NB4 (cell line): ENCODE measurements around the gene PPP1R37.

Source experiments
- CTCF ChIP-seq: IDR thresholded peaks from one replicate; pipeline ENCODE4 v1.5.1; 2012; ENCODE audit warnings: low read depth, low read length
- MYC ChIP-seq: IDR thresholded peaks from 2 replicates; pipeline ENCODE4 v1.6.1; 2011; ENCODE audit warnings: low read depth, low read length
- POLR2A ChIP-seq: IDR thresholded peaks from 2 replicates; pipeline ENCODE4 v1.6.1; 2011; ENCODE audit warnings: mild to moderate bottlenecking; ENCODE audit not compliant: insufficient read length; ENCODE audit errors: extremely low read depth
- TF ChIP-seq, protein P1 (sequence below): IDR thresholded peaks from 2 replicates; pipeline ENCODE4 v1.6.1; 2011; ENCODE audit warnings: low read depth, low read length

DNA sequence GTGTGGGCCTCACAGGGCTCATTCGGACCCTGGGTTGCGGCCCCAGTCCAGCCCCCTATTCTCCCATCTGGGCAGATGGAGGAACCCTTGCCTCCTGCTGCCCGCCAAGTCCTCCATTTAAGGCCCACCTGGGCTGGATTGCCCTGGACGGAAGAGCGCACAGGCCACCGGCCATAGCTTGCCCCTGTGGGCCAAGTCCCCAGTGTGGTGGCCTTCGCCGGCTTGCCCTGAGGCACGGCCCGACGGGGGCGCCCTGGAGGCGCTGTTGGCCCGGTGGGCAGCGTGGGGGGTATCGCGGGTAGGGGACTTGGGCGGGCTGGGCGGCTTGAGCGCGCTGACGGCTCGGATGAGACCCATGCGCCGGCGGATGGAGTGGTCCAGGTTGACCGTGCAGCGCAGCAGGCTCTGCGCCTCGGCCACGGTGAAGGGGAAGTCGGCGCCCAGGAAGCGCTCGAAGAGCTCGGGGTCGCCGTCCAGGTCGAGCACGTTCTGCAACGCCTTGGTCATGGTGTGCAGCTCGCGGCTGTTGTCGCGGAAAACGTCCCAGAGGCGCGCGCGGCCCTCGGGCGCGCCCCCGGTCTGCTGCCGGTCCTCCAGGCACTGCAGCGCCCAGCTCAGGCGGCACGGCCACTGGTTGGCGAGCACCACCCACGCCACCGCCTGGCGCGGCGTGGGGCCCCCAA, 59.0 kb downstream of the PPP1R37 start:
- TF ChIP-seq CTCF, result no peak
- no peak for TF ChIP-seq POLR2A
- TF ChIP-seq, protein P1, sequence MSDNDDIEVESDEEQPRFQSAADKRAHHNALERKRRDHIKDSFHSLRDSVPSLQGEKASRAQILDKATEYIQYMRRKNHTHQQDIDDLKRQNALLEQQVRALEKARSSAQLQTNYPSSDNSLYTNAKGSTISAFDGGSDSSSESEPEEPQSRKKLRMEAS, result no peak
- no peak for TF ChIP-seq MYC
